ENCODE data around the gene SDK1. TPM values are rescaled to one million over a fixed set of nuclear protein-coding genes. Genes with fewer than 3 reads are reported as not detected.

SDK1 gene
- total and polyA plus RNA-seq, 2 experiments from 2014 or later, result 4.1 to 16.5 TPM

DNA sequence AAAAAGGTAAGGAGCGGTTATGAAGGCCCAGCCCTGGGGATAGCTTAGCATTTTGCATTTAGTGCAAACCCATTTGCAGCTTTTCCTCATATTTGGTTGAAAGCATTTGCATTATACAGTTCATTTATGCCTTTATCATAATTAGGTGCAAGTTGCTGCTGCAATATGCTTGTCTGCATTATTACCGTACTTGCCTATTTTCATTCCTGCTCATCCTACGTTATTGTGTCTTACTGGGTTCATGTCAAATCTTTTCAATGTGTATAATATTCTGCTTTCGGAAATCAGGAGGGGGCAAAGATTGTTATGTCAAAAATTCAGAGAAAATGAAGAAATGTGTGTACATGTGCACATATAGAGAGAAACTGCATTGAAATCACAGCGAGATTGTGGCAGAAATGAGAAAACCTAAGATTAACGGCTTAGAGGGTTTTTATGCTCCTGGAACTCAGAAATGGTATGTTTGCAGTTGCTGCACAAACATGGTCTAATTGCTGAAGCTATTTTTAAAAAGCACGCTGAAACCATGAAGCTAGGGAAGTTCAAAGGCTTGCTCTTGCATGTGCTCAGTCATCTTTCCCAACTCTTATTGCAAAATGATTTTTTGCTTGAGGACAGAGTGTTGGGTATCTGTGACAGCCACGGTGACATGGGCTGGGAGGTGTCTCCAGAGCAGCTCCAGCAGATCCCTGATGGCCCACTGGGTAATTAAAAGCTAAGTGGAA is 613.2 kb downstream of the SDK1 start:
- no peak for DNase-seq (ENCODE audit: low read depth in 1 of 2, low spot score in 1 of 2)
- TF ChIP-seq, protein P1, sequence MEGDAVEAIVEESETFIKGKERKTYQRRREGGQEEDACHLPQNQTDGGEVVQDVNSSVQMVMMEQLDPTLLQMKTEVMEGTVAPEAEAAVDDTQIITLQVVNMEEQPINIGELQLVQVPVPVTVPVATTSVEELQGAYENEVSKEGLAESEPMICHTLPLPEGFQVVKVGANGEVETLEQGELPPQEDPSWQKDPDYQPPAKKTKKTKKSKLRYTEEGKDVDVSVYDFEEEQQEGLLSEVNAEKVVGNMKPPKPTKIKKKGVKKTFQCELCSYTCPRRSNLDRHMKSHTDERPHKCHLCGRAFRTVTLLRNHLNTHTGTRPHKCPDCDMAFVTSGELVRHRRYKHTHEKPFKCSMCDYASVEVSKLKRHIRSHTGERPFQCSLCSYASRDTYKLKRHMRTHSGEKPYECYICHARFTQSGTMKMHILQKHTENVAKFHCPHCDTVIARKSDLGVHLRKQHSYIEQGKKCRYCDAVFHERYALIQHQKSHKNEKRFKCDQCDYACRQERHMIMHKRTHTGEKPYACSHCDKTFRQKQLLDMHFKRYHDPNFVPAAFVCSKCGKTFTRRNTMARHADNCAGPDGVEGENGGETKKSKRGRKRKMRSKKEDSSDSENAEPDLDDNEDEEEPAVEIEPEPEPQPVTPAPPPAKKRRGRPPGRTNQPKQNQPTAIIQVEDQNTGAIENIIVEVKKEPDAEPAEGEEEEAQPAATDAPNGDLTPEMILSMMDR (IDR thresholded peaks at IDR 0.05; ENCODE audit: low read depth, low read length), result no peak
- H3K9me3 ChIP-seq (ENCODE audit: low read depth), result no peaks in the 10 kb centered on the region
- no peak overlapping the region for H3K27ac ChIP-seq
- H3K27me3 ChIP-seq, result no peaks in the 10 kb centered on the region
- H3K36me3 ChIP-seq, result no peaks in the 10 kb centered on the region
- no peaks in the 10 kb centered on the region for H3K4me1 ChIP-seq (ENCODE audit: low read depth)
- H3K4me3 ChIP-seq, result no peak overlapping the region

DNA sequence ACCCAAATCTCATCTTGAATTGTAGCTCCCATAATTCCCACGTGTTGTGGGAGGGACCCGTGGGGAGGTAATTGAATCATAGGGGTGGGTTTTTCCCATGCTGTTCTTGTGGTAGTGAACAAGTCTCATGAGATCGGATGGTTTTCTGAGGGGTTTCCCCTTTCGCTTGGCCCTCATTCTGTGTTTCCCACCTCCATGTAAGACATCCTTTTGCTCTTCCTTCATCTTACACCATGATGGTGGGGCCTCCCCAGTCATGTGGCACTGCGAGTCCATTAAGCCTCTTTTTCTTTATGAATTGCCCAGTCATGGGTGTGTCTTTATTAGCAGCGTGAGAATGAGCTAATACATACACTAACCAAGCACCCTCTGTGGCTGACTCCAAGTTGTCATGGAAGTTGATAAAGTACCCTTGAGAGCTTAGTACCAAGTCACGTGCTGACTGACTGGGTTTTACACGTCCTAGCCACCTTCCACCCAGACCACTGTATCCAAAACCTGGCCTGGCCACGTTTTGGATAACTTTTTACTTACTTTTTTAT is 614.4 kb downstream of the SDK1 start:
- H3K27me3 ChIP-seq, result no peaks in the 10 kb centered on the region
- H3K9me3 ChIP-seq (ENCODE audit: low read depth), result no peaks in the 10 kb centered on the region
- TF ChIP-seq, protein P1 (IDR thresholded peaks at IDR 0.05; ENCODE audit: low read depth, low read length), result no peak
- no peak for DNase-seq (ENCODE audit: low read depth in 1 of 2, low spot score in 1 of 2)
- H3K27ac ChIP-seq, result no peak overlapping the region
- H3K36me3 ChIP-seq, result no peaks in the 10 kb centered on the region
- peaks cover 3% of the 10 kb centered on the region for H3K4me1 ChIP-seq (ENCODE audit: low read depth)
- H3K4me3 ChIP-seq, result no peak overlapping the region

DNA sequence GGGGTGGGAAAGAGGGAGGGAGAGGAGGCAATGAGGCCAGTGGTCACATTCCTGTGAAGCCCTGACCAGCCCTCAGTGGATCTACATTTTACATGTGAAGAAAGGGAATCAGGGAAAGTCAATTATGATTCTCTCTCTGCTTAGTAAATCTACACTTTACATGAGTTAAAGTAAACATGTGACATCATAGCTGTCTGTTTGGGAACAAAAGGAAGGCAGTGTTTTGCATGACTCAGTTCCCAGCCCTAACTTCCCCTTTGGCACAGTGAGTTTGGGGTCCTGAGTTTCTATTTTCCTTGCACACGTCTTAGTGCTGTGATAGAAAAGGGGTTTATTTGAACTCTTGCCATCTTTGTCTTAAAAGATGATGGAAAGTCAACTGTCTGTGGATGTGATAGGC is 615.1 kb downstream of the SDK1 start:
- Histone ChIP-seq H3K27ac (no peak overlapping the region), H3K27me3 (no peaks in the 10 kb centered on the region), H3K9me3 (ENCODE audit: low read depth) (no peaks in the 10 kb centered on the region), H3K4me3 (no peak overlapping the region), H3K4me1 (ENCODE audit: low read depth) (peaks cover 3% of the 10 kb centered on the region), H3K36me3 (no peaks in the 10 kb centered on the region)
- TF ChIP-seq, protein P1 (IDR thresholded peaks at IDR 0.05; ENCODE audit: low read depth, low read length), result no peak
- peak in 1 of 2 donors; percentile 17 for DNase-seq (ENCODE audit: low read depth in 1 of 2, low spot score in 1 of 2)

DNA sequence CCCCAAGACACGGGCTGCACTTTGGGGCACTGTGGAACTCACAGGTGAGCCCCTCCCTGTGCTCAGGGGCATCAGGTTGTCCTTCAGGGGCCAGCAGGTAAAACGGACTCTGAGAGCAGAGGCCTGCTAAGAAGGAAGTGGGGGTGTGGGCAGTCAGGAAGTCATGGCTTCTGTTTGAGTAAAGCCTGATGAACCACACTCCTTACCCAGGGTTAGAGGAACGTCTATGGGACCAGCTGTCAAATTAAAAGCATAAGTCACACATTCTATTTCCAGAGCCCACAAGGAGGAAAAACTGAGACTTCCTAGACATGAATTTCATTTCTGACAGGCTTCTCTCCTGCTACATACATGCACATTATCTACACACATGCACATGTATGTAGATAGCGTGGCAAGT is 616.4 kb downstream of the SDK1 start:
- Histone ChIP-seq H3K9me3 (ENCODE audit: low read depth) (no peaks in the 10 kb centered on the region), H3K27me3 (no peaks in the 10 kb centered on the region), H3K4me3 (no peak overlapping the region), H3K36me3 (no peaks in the 10 kb centered on the region), H3K27ac (no peak overlapping the region), H3K4me1 (ENCODE audit: low read depth) (peaks cover 3% of the 10 kb centered on the region)
- no peak for DNase-seq (ENCODE audit: low read depth in 1 of 2, low spot score in 1 of 2)
- TF ChIP-seq, protein P1 (IDR thresholded peaks at IDR 0.05; ENCODE audit: low read depth, low read length), result no peak

DNA sequence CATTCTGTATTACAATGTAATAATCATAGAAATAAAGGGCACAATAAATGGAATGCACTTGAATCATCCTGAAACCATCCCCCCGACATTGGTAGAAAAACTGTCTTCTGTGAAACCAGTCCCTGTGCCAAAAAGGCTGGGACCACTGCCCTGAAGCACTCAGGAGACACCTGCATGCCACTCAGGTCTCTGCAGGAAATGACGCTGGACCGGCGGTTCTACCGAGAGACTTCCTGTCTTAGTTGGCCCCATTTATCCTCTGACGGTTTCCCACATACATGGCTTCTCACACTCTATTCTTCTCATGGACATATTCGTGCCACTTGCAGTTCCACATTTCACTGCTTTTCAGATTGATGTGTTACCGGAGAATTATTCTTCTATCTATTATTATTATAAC is 617.5 kb downstream of the SDK1 start:
- TF ChIP-seq, protein P1 (IDR thresholded peaks at IDR 0.05; ENCODE audit: low read depth, low read length), result no peak
- no peaks in the 10 kb centered on the region for H3K36me3 ChIP-seq
- no peaks in the 10 kb centered on the region for H3K27me3 ChIP-seq
- no peak for DNase-seq (ENCODE audit: low read depth in 1 of 2, low spot score in 1 of 2)
- peaks cover 3% of the 10 kb centered on the region for H3K4me1 ChIP-seq (ENCODE audit: low read depth)
- no peak overlapping the region for H3K4me3 ChIP-seq
- H3K27ac ChIP-seq, result no peak overlapping the region
- no peaks in the 10 kb centered on the region for H3K9me3 ChIP-seq (ENCODE audit: low read depth)
